ENCODE results near the gene REEP3.

Gene REEP3

DNA sequence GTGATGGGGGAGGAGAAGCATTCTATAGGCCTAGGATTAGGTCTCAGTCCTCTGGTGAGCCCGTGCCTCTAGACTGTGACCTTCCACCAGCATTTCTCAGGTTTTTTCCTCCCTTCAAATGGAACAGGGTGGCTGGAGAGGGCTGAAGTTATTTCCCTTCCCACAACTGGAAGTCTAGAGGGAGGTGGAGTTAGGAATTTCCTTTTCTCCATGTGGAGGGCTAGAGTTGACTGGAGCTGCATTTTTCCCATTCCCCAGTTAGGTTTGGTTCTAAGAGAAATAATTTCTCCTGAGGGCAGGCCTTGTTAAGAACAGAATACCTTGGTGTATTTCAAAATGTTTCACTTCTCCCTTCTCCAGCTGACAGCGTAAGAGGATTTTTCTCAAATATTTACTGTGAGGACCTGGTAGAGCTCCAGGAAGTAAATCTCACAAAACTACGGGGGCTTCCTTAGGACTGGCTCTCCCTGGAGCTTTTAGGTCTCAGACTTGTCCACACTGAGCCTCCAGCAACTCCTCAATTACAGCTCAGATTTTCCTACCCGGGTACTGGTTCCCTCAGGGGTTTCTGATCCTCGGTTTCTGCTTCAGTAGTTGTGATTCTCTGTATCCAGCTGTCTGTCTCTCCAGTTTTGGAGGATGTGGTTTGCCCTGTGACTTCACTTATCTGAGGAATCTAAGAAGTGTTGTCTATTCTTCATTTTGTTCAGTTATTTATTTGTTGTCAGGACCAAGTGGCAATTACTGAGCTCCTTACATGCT, 6.0 kb upstream of the REEP3 start:
- DNase-seq, result no peak

DNA sequence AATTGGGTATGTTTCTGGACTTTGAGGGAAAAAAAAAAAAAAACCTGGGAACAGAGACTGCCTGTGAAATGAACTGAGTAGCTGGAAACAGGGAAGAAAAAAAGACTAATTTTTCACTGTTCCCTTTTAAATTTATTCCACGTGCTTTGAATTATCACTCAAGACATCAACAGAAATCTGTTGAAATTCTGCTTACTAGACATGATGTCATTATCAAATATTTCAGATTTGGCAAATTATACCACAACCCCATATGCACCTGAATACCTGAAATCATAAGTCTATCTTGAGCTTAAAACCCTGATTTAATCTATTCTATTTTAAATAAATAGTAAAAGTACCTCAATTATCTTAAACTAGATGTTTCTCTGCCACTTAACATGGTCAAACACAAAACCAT, 5.0 kb upstream of the REEP3 start:
- no peak for DNase-seq

DNA sequence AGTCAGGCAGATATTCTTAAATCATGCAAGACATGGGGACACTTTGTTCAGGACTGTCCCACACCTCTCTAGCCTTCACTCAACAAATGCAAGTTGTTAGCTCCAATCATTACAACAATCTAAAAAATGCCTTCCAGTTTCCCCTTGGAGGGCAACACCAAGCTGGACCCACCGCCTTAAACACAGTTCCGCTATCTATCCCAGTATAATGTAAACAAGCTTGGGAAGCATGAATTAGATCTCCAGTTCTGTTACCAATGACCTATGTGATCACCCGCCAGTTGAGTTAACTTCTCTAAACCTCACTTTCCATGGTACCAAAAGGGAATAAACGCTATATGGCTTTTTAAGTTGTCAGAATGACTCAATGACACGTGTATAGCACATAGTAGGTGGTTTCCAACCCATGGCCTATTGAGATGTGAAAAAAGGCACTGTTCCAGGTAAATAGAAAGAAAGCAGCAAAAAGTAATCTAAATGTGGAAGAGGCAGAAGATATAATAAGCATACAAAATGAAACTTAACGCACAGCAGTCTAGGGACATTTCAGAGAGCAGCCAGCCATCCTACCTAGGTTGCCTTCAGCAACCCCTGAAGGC, 2.4 kb upstream of the REEP3 start:
- no peak for DNase-seq

DNA sequence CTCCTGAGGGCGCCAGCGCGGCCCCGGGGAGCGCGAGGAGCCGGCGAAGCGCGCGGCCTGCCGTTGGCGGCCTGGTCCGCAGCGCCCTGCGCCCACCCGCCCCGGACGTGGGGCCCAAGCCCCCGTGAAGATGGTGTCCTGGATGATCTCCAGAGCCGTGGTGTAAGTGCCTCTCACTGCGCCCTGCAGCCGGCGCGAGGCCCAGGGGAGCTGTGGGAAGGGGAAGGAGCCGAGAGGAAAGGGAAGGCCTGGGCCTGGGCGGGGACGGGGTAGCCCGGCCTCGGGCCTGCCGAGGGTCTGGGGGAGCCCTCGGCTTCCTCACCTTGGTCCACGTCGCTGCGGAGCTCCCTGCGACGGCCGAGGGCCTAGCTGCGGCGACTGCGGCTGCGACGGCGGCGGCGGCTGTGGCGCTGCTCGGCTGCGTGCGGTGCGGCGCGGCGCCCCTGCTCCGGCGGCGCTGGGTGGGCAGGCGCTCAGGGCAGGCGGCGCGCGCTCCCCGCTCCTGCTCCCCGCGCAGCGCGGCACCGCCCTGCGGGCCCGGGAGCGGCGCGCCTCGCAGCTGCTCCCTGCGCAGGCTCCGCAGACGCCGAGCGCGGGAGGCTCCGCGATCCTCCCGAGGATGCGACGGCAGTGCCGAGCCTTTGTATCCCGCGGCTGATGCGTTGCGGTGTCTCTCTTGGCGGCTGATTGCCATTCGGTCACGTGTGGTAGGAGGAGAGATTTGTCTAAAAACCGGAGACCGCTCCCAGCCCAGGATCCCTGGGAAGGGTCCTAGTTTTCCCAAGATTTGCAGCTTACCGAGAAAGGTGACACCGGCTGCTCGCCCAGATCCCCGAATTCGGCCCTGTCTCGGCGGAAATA, 445 bp downstream of the REEP3 start:
- peak; percentile 74 to 83 for DNase-seq

DNA sequence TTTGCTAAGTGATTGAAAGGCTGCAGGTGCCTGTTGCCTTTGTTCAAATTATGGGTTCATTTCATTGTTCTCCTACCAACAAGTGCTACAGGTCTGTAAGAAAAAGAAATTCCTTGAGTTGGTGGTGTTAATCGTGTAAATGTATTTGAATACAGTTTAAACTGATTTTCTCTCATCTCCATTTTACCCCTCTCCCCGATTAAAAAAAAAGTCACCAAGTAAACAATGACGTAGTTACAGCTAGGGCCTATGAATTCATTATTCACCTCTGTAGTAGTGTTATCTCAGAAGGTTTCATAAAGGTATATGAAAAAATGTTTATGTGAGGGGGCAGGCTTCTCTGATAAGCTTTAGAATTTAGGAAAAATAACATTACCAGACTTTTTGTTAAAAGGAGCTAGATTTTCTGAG, 1.1 kb downstream of the REEP3 start:
- peak; percentile 48 to 54 for DNase-seq

DNA sequence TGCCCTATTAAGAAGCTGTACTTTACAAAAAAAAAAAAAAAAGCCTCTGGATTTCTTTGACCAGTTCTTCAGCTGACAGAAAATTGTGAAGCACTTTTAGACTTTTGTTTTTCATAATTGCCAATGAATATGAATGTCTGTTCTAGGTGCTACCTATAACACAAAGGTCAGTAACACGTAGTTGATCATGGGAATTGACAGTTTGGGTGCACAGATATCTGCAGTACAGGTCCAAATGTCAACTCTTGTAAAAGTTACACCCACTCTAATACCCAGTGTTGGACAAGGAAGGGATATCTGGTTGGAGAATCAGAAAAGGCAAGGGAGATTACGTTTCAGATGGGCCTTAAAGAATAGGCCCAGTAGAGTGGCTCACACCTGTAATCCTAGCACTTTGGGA, 1.8 kb downstream of the REEP3 start:
- no peak for DNase-seq

DNA sequence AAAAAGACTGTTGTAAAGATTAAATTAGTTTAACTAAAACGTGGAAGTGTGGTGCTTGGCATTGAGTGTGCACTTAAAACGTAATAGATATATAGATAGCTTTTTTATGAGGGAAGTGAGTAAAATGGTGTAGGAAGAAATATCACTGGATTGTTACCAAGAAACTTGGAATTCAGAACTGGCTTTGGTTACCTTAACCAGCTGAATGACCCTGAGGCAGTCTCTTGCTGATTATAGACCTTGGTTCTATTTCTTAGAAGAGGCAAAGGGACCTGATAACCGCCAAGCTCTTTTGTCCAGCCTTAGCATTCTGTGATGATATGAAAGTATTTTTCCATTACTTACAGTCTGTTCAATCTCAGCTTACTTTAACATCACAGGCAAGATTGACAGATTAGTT, 3.8 kb downstream of the REEP3 start:
- DNase-seq, result no peak

DNA sequence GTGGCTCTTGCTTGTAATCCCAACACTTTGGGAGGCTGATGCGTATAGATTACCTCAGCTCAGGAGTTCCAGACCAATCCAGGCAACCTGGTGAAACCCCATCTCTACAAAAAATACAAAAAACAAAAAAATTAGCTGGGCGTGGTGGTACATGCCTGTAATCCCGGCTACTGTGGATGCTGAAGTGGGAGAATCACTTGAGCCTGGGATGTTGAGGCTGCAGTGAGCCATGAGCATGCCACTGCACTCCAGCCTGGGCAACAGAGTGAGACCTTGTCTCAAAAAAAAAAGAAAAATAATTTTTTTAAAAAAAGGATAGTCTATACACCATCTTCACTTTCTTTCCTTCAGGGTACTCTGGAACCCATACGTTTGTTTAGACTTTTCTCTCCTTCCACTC, 6.2 kb downstream of the REEP3 start:
- DNase-seq, result no peak

DNA sequence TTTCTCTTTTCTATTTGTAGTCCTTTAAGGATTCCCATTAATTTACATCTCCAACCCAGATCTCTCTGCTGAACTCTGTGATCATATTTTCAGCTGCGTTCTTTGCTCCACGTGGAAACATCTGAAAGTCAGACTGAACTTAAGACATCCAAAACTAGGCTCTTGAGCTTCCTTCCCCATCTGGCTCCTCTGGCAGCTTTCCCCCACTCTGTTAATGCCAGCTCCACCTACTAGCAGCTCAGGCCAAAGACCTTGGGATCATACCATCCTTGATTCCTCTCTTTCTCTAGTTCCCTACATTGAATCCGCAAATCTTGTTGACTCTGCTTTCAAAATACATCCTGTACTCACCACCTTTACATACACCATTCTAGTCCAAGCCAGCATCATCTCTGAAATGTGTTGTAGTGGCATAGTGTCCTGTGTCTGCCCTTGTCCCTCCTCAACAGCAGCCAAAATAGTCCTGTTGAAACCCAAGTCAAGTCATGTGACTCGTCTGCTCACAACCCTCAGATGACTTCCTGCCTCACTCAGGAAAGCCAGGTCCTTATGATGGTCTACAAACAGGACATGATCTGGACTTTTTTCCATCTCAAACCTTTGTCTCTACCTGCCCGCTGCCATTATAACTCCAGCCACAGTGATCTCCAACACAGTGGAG, 7.0 kb downstream of the REEP3 start:
- no peak for DNase-seq

DNA sequence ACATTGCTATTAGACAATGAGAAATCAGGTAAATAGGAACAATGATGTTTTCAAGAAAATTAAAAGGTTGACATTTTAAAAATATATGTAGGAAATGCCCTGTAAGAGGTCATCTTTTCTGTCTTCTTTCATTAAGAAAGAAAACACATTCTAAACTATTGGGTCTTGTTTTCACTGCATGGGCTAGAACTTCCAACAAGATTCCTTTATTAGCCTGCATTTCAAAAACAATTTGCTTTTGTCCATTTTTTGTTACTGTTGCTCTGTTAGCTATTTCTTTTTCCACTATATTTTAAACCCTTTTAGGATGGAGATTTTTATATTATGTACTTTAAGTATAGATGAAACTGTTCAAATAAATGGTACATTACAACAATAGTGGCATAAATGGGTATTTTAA, 9.2 kb downstream of the REEP3 start:
- DNase-seq, result no peak

DNA sequence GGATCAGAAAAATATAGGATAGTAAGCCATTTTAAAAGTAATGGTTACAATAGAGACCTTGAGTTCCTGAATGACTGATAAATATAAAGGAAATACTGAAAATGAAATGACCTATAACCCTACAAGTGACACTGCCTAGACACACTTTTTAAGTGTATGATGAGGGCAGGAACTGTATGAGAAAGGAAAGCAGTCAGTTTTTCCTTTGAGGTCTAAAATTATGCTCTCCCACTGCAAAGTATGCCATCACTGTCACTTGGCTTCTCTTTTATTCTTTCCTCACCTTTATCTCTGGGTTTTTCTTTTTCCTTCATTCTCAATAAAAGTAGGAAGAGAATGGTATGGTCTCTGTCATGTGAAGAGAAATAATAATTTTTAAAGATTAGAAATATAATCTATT, 13.5 kb downstream of the REEP3 start:
- DNase-seq, result no peak

DNA sequence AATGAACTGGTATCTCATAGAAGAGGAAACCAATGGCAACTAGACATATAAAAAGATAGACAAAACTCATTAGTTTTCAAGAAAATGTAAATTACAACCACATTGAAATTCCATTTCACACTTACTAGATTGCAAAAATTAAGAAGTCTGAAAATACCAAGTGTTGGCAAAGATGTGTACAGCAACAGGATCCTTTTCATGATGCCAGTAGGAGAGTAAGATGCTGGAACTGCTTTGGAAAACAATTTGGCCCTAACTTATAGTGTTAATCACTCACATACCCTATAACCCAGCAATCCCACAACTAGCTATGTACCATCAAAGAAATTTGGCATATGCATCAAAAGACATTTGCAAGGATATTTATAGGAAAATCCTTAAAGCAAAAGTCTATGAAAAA, 15.5 kb downstream of the REEP3 start:
- DNase-seq, result no peak

DNA sequence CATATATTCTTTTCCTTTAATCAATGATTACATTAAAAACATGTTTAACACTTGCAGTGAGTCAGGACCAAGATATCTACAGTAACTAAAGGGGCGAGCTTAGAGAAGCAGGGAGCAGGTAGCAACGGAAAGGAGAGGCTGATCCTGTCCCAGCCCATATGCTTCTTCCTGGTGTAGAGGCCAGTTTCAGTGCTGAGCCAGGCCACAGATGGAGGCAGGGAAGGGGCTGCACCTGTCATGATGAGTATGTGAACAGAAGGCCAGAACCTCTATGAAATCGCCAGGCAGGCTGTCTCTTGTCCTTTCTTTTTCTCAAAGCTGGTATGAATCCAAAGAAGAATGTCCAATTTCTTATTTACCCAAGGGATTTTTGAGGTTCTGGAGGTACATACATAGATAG, 16.3 kb downstream of the REEP3 start:
- DNase-seq, result no peak

DNA sequence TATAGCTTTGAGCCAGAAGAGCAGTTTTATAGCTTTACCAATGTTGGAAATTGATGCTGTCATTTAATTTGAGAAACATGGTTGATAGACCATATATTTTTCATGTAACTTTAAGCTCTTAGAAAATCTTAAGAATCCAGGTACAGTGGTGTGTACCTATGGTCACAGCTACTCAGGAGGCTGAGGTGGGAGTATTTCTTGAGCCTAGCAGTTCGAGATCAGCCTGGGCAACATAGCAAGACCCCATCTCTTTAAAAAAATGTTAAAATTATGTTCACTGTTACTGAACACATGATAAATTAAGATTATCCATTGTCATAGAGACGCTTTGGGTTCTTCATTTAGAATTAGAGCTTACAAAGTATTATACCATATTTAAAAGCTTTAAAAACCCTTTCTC, 18.2 kb downstream of the REEP3 start:
- DNase-seq, result no peak

DNA sequence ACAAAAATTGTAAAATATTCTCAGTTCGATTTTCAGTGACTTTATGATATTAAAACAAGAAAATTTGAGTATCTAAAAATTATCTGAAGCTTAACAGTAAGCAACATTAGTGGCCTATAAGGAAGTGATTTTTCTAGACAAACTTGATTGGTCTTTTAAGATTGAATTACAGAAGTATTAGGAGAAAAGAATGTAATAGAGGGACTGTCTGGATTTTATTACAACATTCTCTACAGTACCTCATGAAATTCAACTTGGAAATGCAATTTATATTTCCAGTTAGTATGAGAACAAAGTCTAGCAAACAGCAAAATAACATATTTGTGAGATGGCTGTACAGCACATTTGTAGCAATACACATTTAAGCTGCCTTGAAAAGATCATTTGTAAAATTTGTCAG, 18.8 kb downstream of the REEP3 start:
- no peak for DNase-seq

DNA sequence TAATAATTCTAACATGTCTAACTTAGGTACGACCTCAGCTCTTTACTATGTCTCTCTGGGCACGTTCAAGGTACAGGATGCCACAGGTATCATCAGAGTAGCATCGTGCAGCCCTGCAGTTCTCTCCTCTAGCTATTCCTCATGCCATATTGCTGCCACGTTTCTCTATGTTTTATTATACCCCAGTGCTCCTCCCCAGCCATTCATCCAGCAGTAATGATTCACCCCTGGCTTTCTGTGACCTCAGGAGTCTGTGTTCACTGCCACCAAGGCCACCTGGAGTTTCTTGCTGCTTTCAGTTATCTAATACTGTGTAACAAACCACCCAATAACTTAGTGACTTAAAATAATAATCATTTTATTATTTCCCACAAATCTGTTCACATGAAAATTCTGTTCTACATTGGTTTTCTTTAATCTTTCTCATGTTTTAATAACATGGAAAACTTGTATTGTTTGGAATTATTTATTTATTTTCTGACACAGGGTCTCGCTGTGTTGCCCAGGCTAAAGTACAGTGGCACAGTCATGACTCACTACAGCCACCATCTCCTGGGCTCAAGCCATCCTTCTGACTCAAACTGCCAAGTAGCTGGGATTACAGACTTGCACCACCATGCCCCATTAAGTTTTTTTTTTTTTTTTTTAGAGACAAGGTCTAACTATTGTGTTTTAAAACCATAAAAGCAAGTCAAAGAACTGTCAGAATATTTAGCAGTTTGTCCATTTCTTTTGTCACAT, 21.8 kb downstream of the REEP3 start:
- DNase-seq, result no peak

DNA sequence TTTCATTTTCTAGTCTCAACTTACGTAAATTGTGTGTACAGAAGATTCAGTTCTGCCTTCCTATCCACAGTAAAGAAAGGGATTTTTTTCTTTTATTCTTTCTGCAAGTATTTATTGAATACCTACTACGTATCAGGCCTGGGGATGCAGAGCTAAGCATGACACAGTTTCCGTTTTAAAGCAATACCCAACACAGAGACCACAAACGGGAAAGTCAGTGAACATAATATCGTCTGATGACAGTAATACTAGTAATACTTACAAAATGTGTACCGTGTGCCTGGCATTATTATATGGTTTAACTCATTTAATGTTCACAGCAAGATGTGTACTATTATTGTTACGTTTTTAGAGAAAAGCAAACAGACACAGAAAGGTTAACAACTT, 22.4 kb downstream of the REEP3 start:
- no peak for DNase-seq

DNA sequence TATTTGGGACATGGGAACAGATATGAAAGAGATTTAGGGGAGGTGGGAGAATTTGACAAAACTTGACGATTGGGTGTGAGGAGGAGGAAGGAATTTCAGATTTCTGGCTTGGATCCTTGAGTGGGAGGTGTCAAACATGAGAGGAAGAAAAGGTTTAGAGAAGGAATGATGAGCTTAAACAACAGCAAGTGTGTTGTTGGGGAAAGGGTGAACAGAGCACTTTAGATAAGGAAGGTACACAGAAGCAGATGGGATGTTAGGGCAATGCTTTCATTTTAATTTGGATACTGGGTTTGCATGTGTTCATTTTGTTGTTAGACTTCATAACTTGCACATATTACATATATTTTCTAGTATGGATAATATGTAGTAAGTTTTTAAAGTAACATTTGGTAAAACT, 23.2 kb downstream of the REEP3 start:
- no peak for DNase-seq

DNA sequence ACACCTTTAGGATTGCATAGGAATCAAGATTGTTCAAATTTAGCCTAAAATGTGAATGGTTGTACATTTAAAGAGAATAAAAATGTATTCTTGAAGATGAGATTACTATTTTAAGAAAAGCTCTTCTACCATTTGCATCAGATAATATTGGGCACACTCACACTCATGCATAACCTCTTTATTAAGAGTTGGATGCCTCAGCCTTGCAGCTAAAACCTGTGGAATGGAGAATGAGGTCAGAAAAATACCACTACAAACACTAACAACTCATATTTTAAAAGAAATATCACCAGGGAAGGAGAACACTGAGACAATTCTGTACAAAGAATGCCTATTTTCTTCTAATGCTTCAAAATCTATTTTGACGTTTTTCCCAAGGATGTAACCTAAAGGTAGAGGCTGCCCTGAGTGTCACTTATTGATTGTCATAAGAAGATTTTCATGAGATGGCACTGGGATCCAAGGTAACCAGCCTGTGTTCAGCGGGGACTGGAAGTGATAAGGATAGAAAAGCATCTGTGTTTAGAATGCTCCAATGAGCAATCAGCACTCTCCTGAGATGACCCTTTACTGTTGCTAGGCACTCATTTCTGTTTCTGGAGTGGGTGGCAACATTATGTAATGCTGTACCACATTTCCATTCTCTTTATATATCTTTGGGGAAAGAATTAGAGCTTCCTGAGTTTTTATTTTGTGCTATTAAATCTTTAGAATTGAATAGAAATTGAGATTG, 26.6 kb downstream of the REEP3 start:
- DNase-seq, result no peak

DNA sequence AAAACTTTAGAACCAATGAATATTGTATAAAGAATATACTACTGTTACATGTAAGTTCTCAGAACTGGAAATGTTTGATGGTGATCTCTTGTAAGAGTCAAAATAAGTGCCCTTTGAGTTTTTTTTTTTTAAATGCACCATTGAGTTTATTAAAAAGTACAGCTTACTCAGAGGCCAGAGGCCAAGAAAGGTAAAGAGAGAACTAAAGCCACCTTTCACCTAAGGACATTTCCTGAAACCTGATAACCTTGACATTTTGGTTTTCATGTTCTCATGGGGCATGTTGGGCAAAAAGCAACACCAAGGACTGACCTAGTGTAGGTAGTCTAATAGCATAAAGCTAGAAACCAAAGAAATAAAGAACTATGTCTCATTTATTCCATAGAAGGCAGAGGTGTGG, 27.7 kb downstream of the REEP3 start:
- DNase-seq, result no peak

DNA sequence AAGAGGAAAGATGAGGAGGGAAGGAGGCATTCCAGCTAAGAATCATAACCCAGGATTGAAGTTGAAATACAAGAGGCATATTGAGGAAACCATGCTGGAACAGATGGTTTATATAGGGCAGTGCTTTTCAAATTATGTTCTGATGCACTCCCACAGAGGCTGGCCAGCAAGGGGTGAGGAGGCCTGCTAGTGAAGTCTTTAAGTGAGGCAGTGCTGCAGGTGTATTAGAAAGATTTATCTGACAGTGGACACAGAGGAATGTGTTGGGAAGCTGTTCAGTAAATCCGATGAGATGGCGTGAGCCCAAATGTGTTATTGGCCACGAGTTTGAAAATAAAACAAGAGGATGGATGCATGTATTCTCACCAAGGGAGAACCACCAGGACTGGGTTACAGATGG, 28.6 kb downstream of the REEP3 start:
- DNase-seq, result no peak

DNA sequence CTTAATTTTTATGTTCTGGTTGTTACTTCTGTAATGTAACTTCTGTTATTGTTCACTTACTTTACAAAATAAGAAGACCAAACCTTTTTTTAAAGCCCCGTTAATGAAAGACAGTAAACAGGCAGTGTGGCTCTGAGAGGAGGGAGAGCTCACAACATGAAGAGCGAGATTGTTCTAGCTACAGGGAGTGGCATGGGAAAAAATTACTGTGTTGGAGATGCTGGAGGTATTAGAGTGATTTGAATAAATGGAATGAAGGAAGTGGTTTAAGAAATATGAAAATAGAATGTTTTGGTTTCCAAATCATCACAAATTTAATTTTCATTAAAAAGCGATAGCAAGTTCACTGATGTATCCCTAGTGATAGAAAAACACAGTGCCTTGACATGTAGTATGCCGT, 31.8 kb downstream of the REEP3 start:
- DNase-seq, result no peak

Data from NCI-H526 (cell line).